HEK293 (cell line): Measurements from ENCODE around the gene CALCOCO1.

Source experiments
- CTCF ChIP-seq: fragments of 450-650 bp; formaldehyde crosslinking; IDR thresholded peaks from 2 replicates; pipeline ENCODE4 v1.5.1; 2016; ENCODE audit warnings: missing biosample characterization, missing genetic modification characterization
- ZBTB21 ChIP-seq: fragments of 450-650 bp; formaldehyde crosslinking; IDR thresholded peaks from 2 replicates; pipeline ENCODE4 v1.5.1; 2017; ENCODE audit warnings: missing biosample characterization, missing genetic modification characterization
- ZNF140 ChIP-seq: fragments of 450-650 bp; formaldehyde crosslinking; IDR thresholded peaks from 2 replicates; pipeline ENCODE4 v1.5.1; 2016; ENCODE audit warnings: missing biosample characterization, missing genetic modification characterization
- ZNF239 ChIP-seq: fragments of 450-650 bp; formaldehyde crosslinking; IDR thresholded peaks from 2 replicates; pipeline ENCODE4 v1.5.1; 2016; ENCODE audit warnings: missing biosample characterization, missing genetic modification characterization
- ZNF350 ChIP-seq: fragments of 450-650 bp; formaldehyde crosslinking; IDR thresholded peaks from 2 replicates; pipeline ENCODE4 v1.5.0; 2017; ENCODE audit warnings: missing biosample characterization, mild to moderate bottlenecking, missing genetic modification characterization
- ZNF404 ChIP-seq: fragments of 450-650 bp; formaldehyde crosslinking; IDR thresholded peaks from 2 replicates; pipeline ENCODE4 v1.5.1; 2017; ENCODE audit warnings: missing biosample characterization, missing genetic modification characterization
- ZNF585B ChIP-seq: fragments of 450-650 bp; formaldehyde crosslinking; IDR thresholded peaks from 2 replicates; pipeline ENCODE4 v1.5.1; 2016; ENCODE audit warnings: missing biosample characterization, missing genetic modification characterization
- ZNF654 ChIP-seq: fragments of 450-650 bp; formaldehyde crosslinking; IDR thresholded peaks from 2 replicates; pipeline ENCODE4 v1.5.1; 2016; ENCODE audit warnings: low read depth, missing biosample characterization, missing genetic modification characterization
- ZNF660 ChIP-seq: fragments of 450-650 bp; IDR thresholded peaks from 2 replicates; pipeline ENCODE4 v1.5.1; 2018; ENCODE audit warnings: missing biosample characterization, mild to moderate bottlenecking, missing genetic modification characterization
- TF ChIP-seq, protein P1 (sequence below): fragments of 450-650 bp; formaldehyde crosslinking; IDR thresholded peaks from 2 replicates; pipeline ENCODE4 v1.5.1; 2016; ENCODE audit warnings: missing biosample characterization, missing genetic modification characterization
- TF ChIP-seq, protein P2 (sequence below): fragments of 450-650 bp; formaldehyde crosslinking; IDR thresholded peaks from 2 replicates; pipeline ENCODE4 v1.5.1; 2016; ENCODE audit warnings: missing biosample characterization, missing genetic modification characterization
- TF ChIP-seq, protein P3 (sequence below): fragments of 450-650 bp; formaldehyde crosslinking; IDR thresholded peaks from 2 replicates; pipeline ENCODE4 v1.5.1; 2016; ENCODE audit warnings: missing biosample characterization, missing genetic modification characterization
- TF ChIP-seq, protein P4 (sequence below): fragments of 450-650 bp; IDR thresholded peaks from 2 replicates; pipeline ENCODE4 v1.5.1; 2018; ENCODE audit warnings: missing biosample characterization, mild to moderate bottlenecking, missing genetic modification characterization

DNA sequence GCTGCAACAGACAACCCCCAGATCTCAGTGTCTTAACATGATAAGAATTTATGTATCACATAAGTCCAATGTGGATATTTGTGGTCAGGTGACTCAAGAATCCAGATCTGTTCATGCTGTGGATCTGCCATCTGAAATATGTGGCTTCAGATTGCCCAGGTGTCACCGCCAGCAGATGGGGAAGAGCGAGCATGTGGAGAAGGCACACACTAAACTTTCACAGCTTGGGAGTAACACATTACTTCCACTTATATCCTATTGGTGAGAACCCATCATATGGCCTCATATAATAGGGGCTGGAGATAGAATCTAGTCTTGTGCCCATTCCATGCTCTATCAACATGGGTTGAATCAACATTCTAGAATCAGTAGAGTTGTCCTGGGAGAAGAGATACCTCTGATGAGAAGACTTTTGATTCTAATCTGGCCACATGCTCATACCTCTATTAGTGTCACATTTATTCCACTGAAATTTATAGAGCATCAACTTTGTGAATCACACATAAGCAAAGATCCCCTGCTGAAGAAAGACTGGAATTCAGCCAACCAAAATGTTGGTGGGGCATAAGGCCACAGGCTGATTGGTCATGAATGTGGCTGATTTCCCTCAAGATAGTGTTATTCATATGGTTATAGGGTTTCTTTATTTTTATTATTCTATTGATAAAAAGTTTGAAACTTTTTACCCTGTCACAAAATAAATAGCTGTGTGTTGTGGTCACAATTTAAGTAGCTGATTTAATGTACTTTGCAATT is 6.0 kb upstream of the CALCOCO1 start:
- TF ChIP-seq, protein P1, sequence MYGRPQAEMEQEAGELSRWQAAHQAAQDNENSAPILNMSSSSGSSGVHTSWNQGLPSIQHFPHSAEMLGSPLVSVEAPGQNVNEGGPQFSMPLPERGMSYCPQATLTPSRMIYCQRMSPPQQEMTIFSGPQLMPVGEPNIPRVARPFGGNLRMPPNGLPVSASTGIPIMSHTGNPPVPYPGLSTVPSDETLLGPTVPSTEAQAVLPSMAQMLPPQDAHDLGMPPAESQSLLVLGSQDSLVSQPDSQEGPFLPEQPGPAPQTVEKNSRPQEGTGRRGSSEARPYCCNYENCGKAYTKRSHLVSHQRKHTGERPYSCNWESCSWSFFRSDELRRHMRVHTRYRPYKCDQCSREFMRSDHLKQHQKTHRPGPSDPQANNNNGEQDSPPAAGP (tag by site-specific recombination) = no peak
- TF ChIP-seq ZNF585B (tag by site-specific recombination) = no peak
- no peak for TF ChIP-seq ZNF660 (tag by site-specific recombination)
- no peak for TF ChIP-seq ZBTB21 (tag by site-specific recombination)
- no peak for TF ChIP-seq ZNF350 (tag by site-specific recombination)
- TF ChIP-seq, protein P2, sequence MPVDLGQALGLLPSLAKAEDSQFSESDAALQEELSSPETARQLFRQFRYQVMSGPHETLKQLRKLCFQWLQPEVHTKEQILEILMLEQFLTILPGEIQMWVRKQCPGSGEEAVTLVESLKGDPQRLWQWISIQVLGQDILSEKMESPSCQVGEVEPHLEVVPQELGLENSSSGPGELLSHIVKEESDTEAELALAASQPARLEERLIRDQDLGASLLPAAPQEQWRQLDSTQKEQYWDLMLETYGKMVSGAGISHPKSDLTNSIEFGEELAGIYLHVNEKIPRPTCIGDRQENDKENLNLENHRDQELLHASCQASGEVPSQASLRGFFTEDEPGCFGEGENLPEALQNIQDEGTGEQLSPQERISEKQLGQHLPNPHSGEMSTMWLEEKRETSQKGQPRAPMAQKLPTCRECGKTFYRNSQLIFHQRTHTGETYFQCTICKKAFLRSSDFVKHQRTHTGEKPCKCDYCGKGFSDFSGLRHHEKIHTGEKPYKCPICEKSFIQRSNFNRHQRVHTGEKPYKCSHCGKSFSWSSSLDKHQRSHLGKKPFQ (tag by site-specific recombination) = no peak
- TF ChIP-seq CTCF (tag by site-specific recombination) = no peak
- TF ChIP-seq, protein P3, sequence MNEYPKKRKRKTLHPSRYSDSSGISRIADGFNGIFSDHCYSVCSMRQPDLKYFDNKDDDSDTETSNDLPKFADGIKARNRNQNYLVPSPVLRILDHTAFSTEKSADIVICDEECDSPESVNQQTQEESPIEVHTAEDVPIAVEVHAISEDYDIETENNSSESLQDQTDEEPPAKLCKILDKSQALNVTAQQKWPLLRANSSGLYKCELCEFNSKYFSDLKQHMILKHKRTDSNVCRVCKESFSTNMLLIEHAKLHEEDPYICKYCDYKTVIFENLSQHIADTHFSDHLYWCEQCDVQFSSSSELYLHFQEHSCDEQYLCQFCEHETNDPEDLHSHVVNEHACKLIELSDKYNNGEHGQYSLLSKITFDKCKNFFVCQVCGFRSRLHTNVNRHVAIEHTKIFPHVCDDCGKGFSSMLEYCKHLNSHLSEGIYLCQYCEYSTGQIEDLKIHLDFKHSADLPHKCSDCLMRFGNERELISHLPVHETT = no peak
- TF ChIP-seq, protein P4, sequence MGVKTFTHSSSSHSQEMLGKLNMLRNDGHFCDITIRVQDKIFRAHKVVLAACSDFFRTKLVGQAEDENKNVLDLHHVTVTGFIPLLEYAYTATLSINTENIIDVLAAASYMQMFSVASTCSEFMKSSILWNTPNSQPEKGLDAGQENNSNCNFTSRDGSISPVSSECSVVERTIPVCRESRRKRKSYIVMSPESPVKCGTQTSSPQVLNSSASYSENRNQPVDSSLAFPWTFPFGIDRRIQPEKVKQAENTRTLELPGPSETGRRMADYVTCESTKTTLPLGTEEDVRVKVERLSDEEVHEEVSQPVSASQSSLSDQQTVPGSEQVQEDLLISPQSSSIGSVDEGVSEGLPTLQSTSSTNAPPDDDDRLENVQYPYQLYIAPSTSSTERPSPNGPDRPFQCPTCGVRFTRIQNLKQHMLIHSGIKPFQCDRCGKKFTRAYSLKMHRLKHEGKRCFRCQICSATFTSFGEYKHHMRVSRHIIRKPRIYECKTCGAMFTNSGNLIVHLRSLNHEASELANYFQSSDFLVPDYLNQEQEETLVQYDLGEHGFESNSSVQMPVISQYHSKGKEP (tag by site-specific recombination) = no peak
- TF ChIP-seq ZNF404 = no peak
- TF ChIP-seq ZNF654 (tag by site-specific recombination) = no peak
- no peak for TF ChIP-seq ZNF140
- TF ChIP-seq ZNF239 (tag by site-specific recombination) = no peak
